Activated effector memory CD4-positive, alpha-beta T cell treated with anti-CD3 and anti-CD28 coated beads, Interleukin-2, amount 50 U/mL, for 16 hours (primary cell): ENCODE data around the gene HSDL1.
A peak's percentile ranks its signal among the peaks of the same experiment; 100 is the strongest.

Source experiments
- DNase-seq: peaks from one replicate; pipeline ENCODE4 v3.0.0-alpha.2; 2020

Gene HSDL1

GRCh38 chr16:84104231-84104630 is 40.7 kb downstream of the HSDL1 start:
- no peak for DNase-seq

- DNase-seq = no peak
These were observed 41.3 kb downstream of the HSDL1 start for GRCh38 chr16:84103678-84104077.

GRCh38 chr16:84098939-84099338 is 46.0 kb downstream of the HSDL1 start:
- no peak for DNase-seq

- no peak for DNase-seq
These were observed 48.5 kb downstream of the HSDL1 start for GRCh38 chr16:84096447-84097005.

GRCh38 chr16:84095466-84095865 is 49.5 kb downstream of the HSDL1 start:
- no peak for DNase-seq

GRCh38 chr16:84093879-84094270 is 51.1 kb downstream of the HSDL1 start:
- DNase-seq = no peak

GRCh38 chr16:84093120-84093878 is 51.7 kb downstream of the HSDL1 start:
- no peak for DNase-seq

GRCh38 chr16:84091460-84091859 is 53.5 kb downstream of the HSDL1 start:
- DNase-seq = no peak

GRCh38 chr16:84090211-84090610 is 54.8 kb downstream of the HSDL1 start:
- DNase-seq = no peak

- DNase-seq = peak; percentile 74
These were observed 56.1 kb downstream of the HSDL1 start for GRCh38 chr16:84088695-84089395.

GRCh38 chr16:84087466-84088151 is 57.4 kb downstream of the HSDL1 start:
- DNase-seq = no peak

GRCh38 chr16:84087001-84087400 is 58.0 kb downstream of the HSDL1 start:
- no peak for DNase-seq

GRCh38 chr16:84086341-84086740 is 58.6 kb downstream of the HSDL1 start:
- DNase-seq = no peak

- no peak for DNase-seq
These were observed 59.2 kb downstream of the HSDL1 start for GRCh38 chr16:84085773-84086172.

GRCh38 chr16:84085271-84085667 is 59.7 kb downstream of the HSDL1 start:
- DNase-seq = no peak

- peak; percentile 88 for DNase-seq
These were observed 60.3 kb downstream of the HSDL1 start for GRCh38 chr16:84084570-84085270.

GRCh38 chr16:84082835-84083569 is 62.0 kb downstream of the HSDL1 start:
- DNase-seq = no peak

- DNase-seq = no peak
These were observed 62.9 kb downstream of the HSDL1 start for GRCh38 chr16:84082110-84082509.

GRCh38 chr16:84081446-84081989 is 63.5 kb downstream of the HSDL1 start:
- no peak for DNase-seq

GRCh38 chr16:84080813-84081212 is 64.2 kb downstream of the HSDL1 start:
- DNase-seq = no peak

- no peak for DNase-seq
These were observed 64.6 kb downstream of the HSDL1 start for GRCh38 chr16:84080378-84080777.

GRCh38 chr16:84079664-84080063 is 65.3 kb downstream of the HSDL1 start:
- DNase-seq = no peak
